Endothelial cell of umbilical vein (primary cell): Measurements from ENCODE around the gene HOXA9. TPM values are rescaled to one million over a fixed set of nuclear protein-coding genes. Genes with fewer than 3 reads are reported as not detected.

Experiments used
- BruUV-seq: library from RNA; stranded (reverse); fragments of 400-500 nt; replicated peaks from 2 replicates; lab custom pipeline; 2021; lab: Mats Ljungman, UMichigan
- CTCF ChIA-PET: fragments of 300-600, 350-600 bp; sonication (Branson Sonifier 250); formaldehyde crosslinking; loops from one replicate; lab custom pipeline; 2021; ENCODE audit warnings: antibody characterized with exemption, inconsistent platforms; lab: Charles Lee
- POLR2A ChIA-PET: fragments of 300-600, 350-600 bp; sonication (Branson Sonifier 250); formaldehyde crosslinking; loops from one replicate; lab custom pipeline; 2021; ENCODE audit warnings: antibody characterized with exemption, inconsistent platforms; lab: Charles Lee
- DNase-seq: peaks from one replicate; pipeline ENCODE4 v3.0.0-alpha.2; 2011; ENCODE audit warnings: low read depth, low spot score
- FAIRE-seq: peaks from 2 replicates; lab custom pipeline; 2011; peaks lifted over from hg19 to GRCh38; lab: Jason Lieb, UNC
- H2AFZ ChIP-seq: 2 replicates; pipeline ENCODE4 v1.6.0; 2012; ENCODE audit warnings: low read depth, low read length, control low read depth, inconsistent platforms
- H3K27ac ChIP-seq: 2 replicates; pipeline ENCODE4 v1.5.1; 2011; ENCODE audit warnings: low read depth, mild to moderate bottlenecking, control low read depth, low read length, moderate library complexity; ENCODE audit not compliant: insufficient read depth
- H3K27me3 ChIP-seq, 2 experiments: 2 replicates each; pipeline versions ENCODE4 v1.6.0 to v1.6.1; 2011; ENCODE audit warnings: low read length in 2 of 2, mixed read lengths in 1 of 2; ENCODE audit not compliant: control insufficient read depth in 2 of 2, insufficient read depth in 2 of 2
- H3K36me3 ChIP-seq, 2 experiments: 2 replicates in 1 of 2; 3 replicates in 1 of 2; pipeline ENCODE4 v1.5.1; 2011; ENCODE audit warnings: low read length in 2 of 2, mild to moderate bottlenecking in 1 of 2, moderate library complexity in 1 of 2; ENCODE audit not compliant: control insufficient read depth in 2 of 2, insufficient read depth in 2 of 2; ENCODE audit errors: extremely low read depth in 1 of 2
- H3K4me1 ChIP-seq: 3 replicates; pipeline ENCODE4 v1.5.1; 2011; ENCODE audit warnings: mild to moderate bottlenecking, low read length; ENCODE audit not compliant: control insufficient read depth, insufficient read depth; ENCODE audit errors: extremely low read depth
- H3K4me2 ChIP-seq: 2 replicates; pipeline ENCODE4 v1.6.1; 2011; ENCODE audit warnings: low read length, control low read depth, mixed read lengths; ENCODE audit not compliant: insufficient read depth
- H3K4me3 ChIP-seq, 3 experiments: fragments of 200-600 bp in 1 of 3; sonication (generic), shearing (Covaris generic) in 1 of 3; replicated peaks in 1 of 3; 2 replicates each; pipeline ENCODE4 v1.5.1; 2011 to 2016; ENCODE audit warnings: control low read depth in 3 of 3, low read length in 3 of 3, mild to moderate bottlenecking in 2 of 3, inconsistent platforms in 1 of 3, low read depth in 1 of 3, moderate library complexity in 1 of 3; ENCODE audit not compliant: insufficient read depth in 1 of 3
- H3K79me2 ChIP-seq: 2 replicates; pipeline ENCODE4 v1.6.0; 2012; ENCODE audit warnings: low read length, inconsistent platforms; ENCODE audit not compliant: control insufficient read depth, insufficient read depth
- H3K9ac ChIP-seq: replicated peaks from 2 replicates; pipeline ENCODE3; 2011; ENCODE audit warnings: low read length, control low read depth; ENCODE audit not compliant: insufficient read depth; ENCODE audit errors: extremely low read depth
- H3K9me1 ChIP-seq: replicated peaks from 3 replicates; pipeline ENCODE4 v1.6.0; 2011; ENCODE audit warnings: mild to moderate bottlenecking, low read length; ENCODE audit not compliant: control insufficient read depth, insufficient read depth; ENCODE audit errors: extremely low read depth
- H3K9me3 ChIP-seq: replicated peaks from 2 replicates; pipeline ENCODE4 v1.5.1; 2012; ENCODE audit warnings: low read length, inconsistent platforms; ENCODE audit not compliant: control insufficient read depth, insufficient read depth
- H4K20me1 ChIP-seq: replicated peaks from 2 replicates; pipeline ENCODE3; 2011; ENCODE audit warnings: mild to moderate bottlenecking, low read length; ENCODE audit not compliant: control insufficient read depth, insufficient read depth; ENCODE audit errors: extremely low read depth
- EZH2 ChIP-seq: IDR thresholded peaks from 2 replicates; pipeline ENCODE4 v1.6.1; 2012; ENCODE audit warnings: borderline replicate concordance, low read depth, mild to moderate bottlenecking, moderate library complexity, low read length, inconsistent platforms; ENCODE audit not compliant: severe bottlenecking
- FOS ChIP-seq: IDR thresholded peaks from 2 replicates; pipeline ENCODE4 v1.6.1; 2011; ENCODE audit warnings: mild to moderate bottlenecking, low read length, moderate library complexity, borderline replicate concordance; ENCODE audit not compliant: insufficient read depth
- GATA2 ChIP-seq: IDR thresholded peaks from 2 replicates; pipeline ENCODE4 v1.7.0; 2011; ENCODE audit warnings: low read depth, mild to moderate bottlenecking, moderate library complexity, mixed read lengths, low read length; ENCODE audit not compliant: insufficient read length, insufficient read depth
- JUN ChIP-seq: IDR thresholded peaks from 2 replicates; pipeline ENCODE4 v1.6.1; 2011; ENCODE audit warnings: borderline replicate concordance, low read depth; ENCODE audit not compliant: insufficient read length, insufficient read depth
- MAX ChIP-seq: IDR thresholded peaks from 2 replicates; pipeline ENCODE4 v1.6.1; 2011; ENCODE audit not compliant: insufficient read depth, insufficient read length
- MYC ChIP-seq: IDR thresholded peaks from one replicate; pipeline ENCODE4 v1.6.1; 2011; ENCODE audit warnings: mild to moderate bottlenecking, low read depth, low read length
- POLR2A ChIP-seq: IDR thresholded peaks from 2 replicates; pipeline ENCODE4 v1.6.1; 2012; ENCODE audit warnings: low read depth, mild to moderate bottlenecking, control low read depth, low read length
- POLR2AphosphoS5 ChIP-seq: IDR thresholded peaks from 2 replicates; pipeline ENCODE4 v1.6.1; 2012; ENCODE audit warnings: low read depth, mild to moderate bottlenecking, control low read depth, low read length, moderate library complexity; ENCODE audit not compliant: insufficient read depth
- dilution Hi-C: fragments of 300-500 bp; cut with MboI; formaldehyde crosslinking; loops from one replicate; pipeline ENCODE4 v1.15.0; 2019; ENCODE audit warnings: low sequenced_read_pairs; ENCODE audit not compliant: extremely low pct_ligation_motif_present
- intact Hi-C: fragments of 100-400 bp; cut with micrococcal nuclease; formaldehyde crosslinking; loops from one replicate; pipeline ENCODE4 v1.10.0; 2022
- polyA plus RNA-seq, 4 experiments: library from polyadenylated mRNA; depleted of rRNA in 3 of 4; stranded (reverse) in 3 of 4; unstranded in 1 of 4; fragments of >200 nt; gene quantifications; 2 replicates each; pipeline versions ENCODE4 v1.2.1 to v1.2.3, GENCODE V29; 2011 to 2012; ENCODE audit warnings: missing spikeins in 1 of 4
- total RNA-seq: library from RNA; stranded (reverse); gene quantifications from 2 replicates; pipeline ENCODE4 v1.2.3, GENCODE V29; 2021
- TF ChIP-seq, protein P1 (sequence below), 2 donors: IDR thresholded peaks; 1 replicate in 1 of 2; 2 replicates in 1 of 2; pipeline ENCODE4 v1.5.1; 2011; ENCODE audit warnings: low read length in 2 of 2, mild to moderate bottlenecking in 2 of 2, moderate library complexity in 2 of 2, control low read depth in 1 of 2, inconsistent platforms in 1 of 2, low read depth in 1 of 2; ENCODE audit not compliant: insufficient read depth in 1 of 2; ENCODE audit errors: extremely low read depth in 1 of 2

The HOXA9 gene
- total and polyA plus RNA-seq, 2 donors (not counting 3 experiments of a cell fraction or from before 2014, with no cell fraction given): 47.2 to 61.6 TPM

DNA sequence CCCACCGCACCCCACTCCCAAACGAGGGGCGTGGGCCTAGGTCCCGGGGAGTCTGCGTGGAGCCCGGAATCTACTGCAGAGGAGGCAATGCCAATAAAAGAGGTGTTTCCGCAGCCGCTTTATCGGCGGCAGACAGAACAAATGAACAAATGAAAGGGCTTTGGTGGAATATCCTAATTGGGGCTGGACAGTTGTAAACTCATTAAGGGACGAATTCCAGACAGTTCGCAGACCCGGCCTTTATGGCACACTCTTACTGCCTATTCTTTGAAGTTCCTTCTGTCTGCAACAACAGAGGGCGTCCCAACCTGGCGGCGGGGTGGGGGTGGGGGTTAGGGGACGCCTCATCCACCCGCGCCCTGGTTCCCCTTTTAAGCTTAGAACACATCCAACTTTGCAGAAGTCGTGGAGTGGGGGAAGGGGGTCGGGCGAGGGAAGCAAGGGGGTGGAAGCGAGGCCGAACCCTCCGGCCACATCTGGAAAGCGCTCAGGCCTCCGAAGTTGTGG lies 4.1 kb downstream of the HOXA9 start:
- TF ChIP-seq GATA2 (no peak), MAX (no peak), EZH2 (no peak), POLR2AphosphoS5 (no peak), JUN (no peak), POLR2A (no peak), MYC (no peak), FOS (no peak)
- TF ChIP-seq, protein P1, sequence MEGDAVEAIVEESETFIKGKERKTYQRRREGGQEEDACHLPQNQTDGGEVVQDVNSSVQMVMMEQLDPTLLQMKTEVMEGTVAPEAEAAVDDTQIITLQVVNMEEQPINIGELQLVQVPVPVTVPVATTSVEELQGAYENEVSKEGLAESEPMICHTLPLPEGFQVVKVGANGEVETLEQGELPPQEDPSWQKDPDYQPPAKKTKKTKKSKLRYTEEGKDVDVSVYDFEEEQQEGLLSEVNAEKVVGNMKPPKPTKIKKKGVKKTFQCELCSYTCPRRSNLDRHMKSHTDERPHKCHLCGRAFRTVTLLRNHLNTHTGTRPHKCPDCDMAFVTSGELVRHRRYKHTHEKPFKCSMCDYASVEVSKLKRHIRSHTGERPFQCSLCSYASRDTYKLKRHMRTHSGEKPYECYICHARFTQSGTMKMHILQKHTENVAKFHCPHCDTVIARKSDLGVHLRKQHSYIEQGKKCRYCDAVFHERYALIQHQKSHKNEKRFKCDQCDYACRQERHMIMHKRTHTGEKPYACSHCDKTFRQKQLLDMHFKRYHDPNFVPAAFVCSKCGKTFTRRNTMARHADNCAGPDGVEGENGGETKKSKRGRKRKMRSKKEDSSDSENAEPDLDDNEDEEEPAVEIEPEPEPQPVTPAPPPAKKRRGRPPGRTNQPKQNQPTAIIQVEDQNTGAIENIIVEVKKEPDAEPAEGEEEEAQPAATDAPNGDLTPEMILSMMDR (IDR thresholded peaks at IDR 0.05; ENCODE audit: extremely low read depth in 1 of 2, insufficient read depth in 1 of 2, low read depth in 1 of 2, low read length in 2 of 2): no peak
- Histone ChIP-seq H3K4me2 (peak overlapping the region; percentile 60), H3K27ac (no peak overlapping the region), H3K79me2 (peaks cover 76% of the 10 kb centered on the region), H3K4me1 (peaks cover 48% of the 10 kb centered on the region), H3K36me3 (peaks cover 3 to 7% of the 10 kb centered on the region in 2 experiments), H3K27me3 (no peaks in the 10 kb centered on the region), H3K9me3 (no peaks in the 10 kb centered on the region), H3K9me1 (no peaks in the 10 kb centered on the region), H4K20me1 (no peaks in the 10 kb centered on the region), H3K9ac (no peak overlapping the region), H3K4me3 (peak overlapping the region in 2 of 3 experiments; percentile 31 to 63), H2AFZ (no peak overlapping the region)
- ChIA-PET POLR2A (interaction anchor here (0.7 to 2.4 kb wide), 11 partner anchors 9 to 1879 kb away, joined by 3 to 15 read pairs (median 3); partner anchors contain the start of genes HOXA11 and HOXA3), CTCF (interaction anchor here (0.6 to 4.6 kb wide), 43 partner anchors 9 to 1310 kb away, joined by 3 to 145 read pairs (median 6); partner anchors contain the start of genes HOXA10, HOXA11, HOXA3 and HOXA4)
- FAIRE-seq (no peak), DNase-seq (no peak)
- dilution Hi-C loops (loop anchor here (10.0 to 25.0 kb wide), 3 partner anchors 306 to 974 kb away; no protein-coding TSS in a partner anchor), intact Hi-C loops (loop anchor here (1.0 to 5.0 kb wide), 11 partner anchors 18 to 1769 kb away; partner anchors contain the start of gene HOXA5)
- no TSS peak for BruUV-seq
